NB4 (cell line): Measurements from ENCODE around the gene ZBBX.

ENCODE experiments used
- DNase-seq: peaks from one replicate; pipeline ENCODE4 v3.0.0; 2010; ENCODE audit warnings: low read depth
- H3K4me3 ChIP-seq: one replicate; pipeline ENCODE4 v1.5.1; 2011; ENCODE audit warnings: mild to moderate bottlenecking, low read depth, low read length, moderate library complexity
- MYC ChIP-seq: IDR thresholded peaks from 2 replicates; pipeline ENCODE4 v1.6.1; 2011; ENCODE audit warnings: low read depth, low read length
- POLR2A ChIP-seq: IDR thresholded peaks from 2 replicates; pipeline ENCODE4 v1.6.1; 2011; ENCODE audit warnings: mild to moderate bottlenecking; ENCODE audit not compliant: insufficient read length; ENCODE audit errors: extremely low read depth
- TF ChIP-seq, protein P1 (sequence below): IDR thresholded peaks from 2 replicates; pipeline ENCODE4 v1.6.1; 2011; ENCODE audit warnings: low read depth, low read length
- TF ChIP-seq, protein P2 (sequence below): IDR thresholded peaks from one replicate; pipeline ENCODE4 v1.5.1; 2012; ENCODE audit warnings: low read depth, low read length

ZBBX gene

DNA sequence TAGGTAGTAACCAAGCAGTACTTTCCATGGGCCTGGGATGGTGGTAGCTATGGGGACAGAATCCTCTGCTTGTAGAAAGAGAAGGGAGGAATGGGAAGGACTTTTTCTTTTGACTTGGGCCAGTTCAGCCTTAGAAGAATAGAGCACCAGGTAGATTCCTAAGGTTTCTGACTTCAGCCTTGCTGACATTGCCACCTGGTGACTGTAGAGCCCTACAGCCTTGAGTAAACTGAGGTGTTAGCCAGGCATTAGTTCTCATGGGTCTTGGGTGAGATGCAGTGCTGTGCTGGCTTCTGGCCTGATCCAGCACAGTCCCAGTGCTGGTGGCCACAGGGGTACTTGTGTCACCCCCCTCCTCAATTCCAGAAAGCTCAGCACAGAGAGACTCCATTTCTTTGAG lies 171.1 kb downstream of the ZBBX start:
- no peak for DNase-seq
- no peak overlapping the region for H3K4me3 ChIP-seq
- TF ChIP-seq POLR2A (no peak), MYC (no peak)
- TF ChIP-seq, protein P1, sequence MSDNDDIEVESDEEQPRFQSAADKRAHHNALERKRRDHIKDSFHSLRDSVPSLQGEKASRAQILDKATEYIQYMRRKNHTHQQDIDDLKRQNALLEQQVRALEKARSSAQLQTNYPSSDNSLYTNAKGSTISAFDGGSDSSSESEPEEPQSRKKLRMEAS: no peak
- TF ChIP-seq, protein P2, sequence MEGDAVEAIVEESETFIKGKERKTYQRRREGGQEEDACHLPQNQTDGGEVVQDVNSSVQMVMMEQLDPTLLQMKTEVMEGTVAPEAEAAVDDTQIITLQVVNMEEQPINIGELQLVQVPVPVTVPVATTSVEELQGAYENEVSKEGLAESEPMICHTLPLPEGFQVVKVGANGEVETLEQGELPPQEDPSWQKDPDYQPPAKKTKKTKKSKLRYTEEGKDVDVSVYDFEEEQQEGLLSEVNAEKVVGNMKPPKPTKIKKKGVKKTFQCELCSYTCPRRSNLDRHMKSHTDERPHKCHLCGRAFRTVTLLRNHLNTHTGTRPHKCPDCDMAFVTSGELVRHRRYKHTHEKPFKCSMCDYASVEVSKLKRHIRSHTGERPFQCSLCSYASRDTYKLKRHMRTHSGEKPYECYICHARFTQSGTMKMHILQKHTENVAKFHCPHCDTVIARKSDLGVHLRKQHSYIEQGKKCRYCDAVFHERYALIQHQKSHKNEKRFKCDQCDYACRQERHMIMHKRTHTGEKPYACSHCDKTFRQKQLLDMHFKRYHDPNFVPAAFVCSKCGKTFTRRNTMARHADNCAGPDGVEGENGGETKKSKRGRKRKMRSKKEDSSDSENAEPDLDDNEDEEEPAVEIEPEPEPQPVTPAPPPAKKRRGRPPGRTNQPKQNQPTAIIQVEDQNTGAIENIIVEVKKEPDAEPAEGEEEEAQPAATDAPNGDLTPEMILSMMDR: no peak

DNA sequence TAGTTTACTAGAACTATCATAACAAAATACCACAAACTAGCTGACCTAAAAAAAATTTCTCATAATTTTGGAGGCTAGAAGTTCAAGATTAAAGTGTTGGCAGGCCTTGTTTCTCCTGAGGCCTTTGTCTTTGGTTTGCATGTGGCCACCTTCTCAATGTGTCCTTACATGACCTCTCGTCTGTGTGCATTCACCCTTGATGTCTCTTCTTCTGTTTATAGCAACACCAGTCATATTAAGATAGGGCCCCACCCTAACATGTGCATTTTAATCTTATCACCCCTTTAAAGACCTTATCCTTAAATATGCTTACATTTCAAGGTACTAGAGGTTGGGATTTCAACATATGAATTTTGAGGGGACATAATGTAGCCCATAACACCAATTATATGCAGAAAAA lies 177.0 kb downstream of the ZBBX start:
- no peak overlapping the region for H3K4me3 ChIP-seq
- DNase-seq: no peak
- TF ChIP-seq POLR2A: no peak
- TF ChIP-seq, protein P1: no peak
- TF ChIP-seq MYC: no peak
- TF ChIP-seq, protein P2: no peak

DNA sequence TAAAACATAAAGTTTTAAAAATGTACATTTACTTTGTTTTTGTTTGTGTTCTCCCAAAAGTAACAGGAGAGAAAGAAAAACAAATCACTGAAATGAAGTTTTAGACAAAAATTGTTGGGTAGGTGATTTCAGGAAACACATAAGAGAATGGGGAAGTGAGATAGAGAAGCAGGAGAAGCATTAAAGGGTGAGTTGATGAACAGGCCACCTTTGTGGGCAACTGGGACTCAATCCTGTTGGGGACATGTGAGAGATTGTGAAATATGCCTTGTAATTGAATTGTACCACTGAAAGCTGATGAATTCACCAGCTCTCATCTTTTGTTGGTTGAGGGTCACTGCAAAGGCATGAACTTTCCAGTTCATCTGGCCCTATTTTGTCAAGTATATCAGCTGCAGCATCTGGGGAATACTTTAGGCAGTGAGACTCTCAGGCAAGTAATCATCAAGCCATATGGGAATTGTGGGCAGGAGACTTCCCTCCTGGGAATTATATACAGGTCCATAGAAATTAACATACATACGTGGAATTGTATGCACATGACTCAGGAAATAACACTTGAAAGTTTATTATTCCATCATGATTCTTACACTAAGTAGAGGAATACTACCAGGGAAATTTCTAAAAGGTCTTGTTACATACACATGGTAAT lies 181.0 kb downstream of the ZBBX start:
- peak; percentile 18 for DNase-seq

More for the DNA sequence above, 181.0 kb downstream of the ZBBX start:
- TF ChIP-seq MYC: no peak
- no peak overlapping the region for H3K4me3 ChIP-seq
